Measurements from ENCODE around the gene FRMD5. TPM values are rescaled to one million over a fixed set of nuclear protein-coding genes. Genes with fewer than 3 reads are reported as not detected.
A peak's percentile ranks its signal among the peaks of the same experiment; 100 is the strongest.
"Not testable (repeated sequence)": the region's sequence is repeated elsewhere in the genome, so short reads cannot be mapped to it uniquely, and the experiment has no call there.

The FRMD5 gene
- not detected for total RNA-seq
- not detected for total RNA-seq (2013)

- Histone ChIP-seq H3K9me3 (ENCODE audit: control insufficient read depth, insufficient read depth, low read length) (no peaks in the 10 kb centered on the region), H3K36me3 (ENCODE audit: control insufficient read depth, insufficient read depth, low read length) (no peaks in the 10 kb centered on the region), H3K4me1 (ENCODE audit: control insufficient read depth, insufficient read depth, low read length) (peaks cover 20% of the 10 kb centered on the region), H3K4me3 (ENCODE audit: low read length) (peak within 1 kb of the TSS; percentile 42), H3K27ac (ENCODE audit: low read length) (no peak within 1 kb of the TSS), H3K27me3 (ENCODE audit: control insufficient read depth, insufficient read depth, low read length) (peaks cover 37% of the 10 kb centered on the region)
- peak; percentile 72 to 91 for DNase-seq
- H3K4me1 Mint-ChIP-seq: peaks cover 12 to 23% of the 10 kb centered on the region in 2 donors
- ATAC-seq: peak; percentile 94 to 97 (median 97)
- peaks cover 43 to 62% of the 10 kb centered on the region in 2 donors for H3K27me3 Mint-ChIP-seq (ENCODE audit: low read depth in 2 of 2)
- TF ChIP-seq CTCF (IDR thresholded peaks at IDR 0.05): no peak
- 2% methylated on average over 43 of the region's 43 CpGs for WGBS (ENCODE audit: insufficient coverage)
- no peaks in the 10 kb centered on the region for H3K9me3 Mint-ChIP-seq
- intact Hi-C loops (cut with micrococcal nuclease): no loop called here
- peak within 1 kb of the TSS; percentile 90 for H3K4me3 Mint-ChIP-seq
- no peaks in the 10 kb centered on the region for H3K36me3 Mint-ChIP-seq
- peak within 1 kb of the TSS in 1 of 2 donors; percentile 56 for H3K27ac Mint-ChIP-seq
Measured at GRCh38 chr15:44195151-44195740, at the start of gene FRMD5. FRMD5 (minus strand) TSS chr15:44195271.

GRCh38 chr15:44243829-44244228, 48.8 kb upstream of the FRMD5 start:
- Histone ChIP-seq H3K36me3 (ENCODE audit: control insufficient read depth, insufficient read depth, low read length) (no peaks in the 10 kb centered on the region), H3K4me1 (ENCODE audit: control insufficient read depth, insufficient read depth, low read length) (no peaks in the 10 kb centered on the region), H3K27ac (ENCODE audit: low read length) (no peak overlapping the region), H3K4me3 (ENCODE audit: low read length) (no peak overlapping the region), H3K27me3 (ENCODE audit: control insufficient read depth, insufficient read depth, low read length) (no peaks in the 10 kb centered on the region), H3K9me3 (ENCODE audit: control insufficient read depth, insufficient read depth, low read length) (no peaks in the 10 kb centered on the region)
- DNase-seq (no peak), ATAC-seq (no peak)
- Mint-ChIP-seq H3K27ac (no peak overlapping the region), H3K9me3 (no peaks in the 10 kb centered on the region), H3K4me3 (no peak overlapping the region), H3K4me1 (no peaks in the 10 kb centered on the region), H3K36me3 (no peaks in the 10 kb centered on the region), H3K27me3 (ENCODE audit: low read depth in 2 of 2) (peaks cover 8 to 12% of the 10 kb centered on the region in 2 donors)
- TF ChIP-seq CTCF (IDR thresholded peaks at IDR 0.05): no peak
- 93% methylated on average over 3 of the region's 3 CpGs for WGBS (ENCODE audit: insufficient coverage)
- intact Hi-C loops (cut with micrococcal nuclease): no loop called here

GRCh38 chr15:44243141-44243540, 48.1 kb upstream of the FRMD5 start:
- WGBS (ENCODE audit: insufficient coverage): 78% methylated on average over 1 of the region's 1 CpG
- no peak for ATAC-seq
- no peaks in the 10 kb centered on the region for H3K9me3 Mint-ChIP-seq
- Histone ChIP-seq H3K9me3 (ENCODE audit: control insufficient read depth, insufficient read depth, low read length) (no peaks in the 10 kb centered on the region), H3K36me3 (ENCODE audit: control insufficient read depth, insufficient read depth, low read length) (no peaks in the 10 kb centered on the region), H3K27me3 (ENCODE audit: control insufficient read depth, insufficient read depth, low read length) (peaks cover 2% of the 10 kb centered on the region), H3K4me1 (ENCODE audit: control insufficient read depth, insufficient read depth, low read length) (no peaks in the 10 kb centered on the region), H3K27ac (ENCODE audit: low read length) (no peak overlapping the region), H3K4me3 (ENCODE audit: low read length) (no peak overlapping the region)
- no peak for TF ChIP-seq CTCF (IDR thresholded peaks at IDR 0.05)
- no peak overlapping the region for H3K4me3 Mint-ChIP-seq
- H3K27me3 Mint-ChIP-seq (ENCODE audit: low read depth in 2 of 2): peaks cover 8 to 13% of the 10 kb centered on the region in 2 donors
- no peak overlapping the region for H3K27ac Mint-ChIP-seq
- no peaks in the 10 kb centered on the region for H3K36me3 Mint-ChIP-seq
- intact Hi-C loops (cut with micrococcal nuclease): no loop called here
- H3K4me1 Mint-ChIP-seq: no peaks in the 10 kb centered on the region
- DNase-seq: no peak

GRCh38 chr15:44231842-44232241, 36.8 kb upstream of the FRMD5 start:
- H3K9me3 Mint-ChIP-seq: no peaks in the 10 kb centered on the region
- H3K4me3 Mint-ChIP-seq: no peak overlapping the region
- ATAC-seq (no peak), DNase-seq (no peak)
- TF ChIP-seq CTCF (IDR thresholded peaks at IDR 0.05): no peak
- no peaks in the 10 kb centered on the region for H3K4me1 Mint-ChIP-seq
- 70% methylated on average over 1 of the region's 1 CpG for WGBS (ENCODE audit: insufficient coverage)
- intact Hi-C loops (cut with micrococcal nuclease): no loop called here
- Histone ChIP-seq H3K27me3 (ENCODE audit: control insufficient read depth, insufficient read depth, low read length) (no peaks in the 10 kb centered on the region), H3K4me1 (ENCODE audit: control insufficient read depth, insufficient read depth, low read length) (no peaks in the 10 kb centered on the region), H3K4me3 (ENCODE audit: low read length) (no peak overlapping the region), H3K36me3 (ENCODE audit: control insufficient read depth, insufficient read depth, low read length) (no peaks in the 10 kb centered on the region), H3K9me3 (ENCODE audit: control insufficient read depth, insufficient read depth, low read length) (no peaks in the 10 kb centered on the region), H3K27ac (ENCODE audit: low read length) (no peak overlapping the region)
- H3K27me3 Mint-ChIP-seq (ENCODE audit: low read depth in 2 of 2): peaks cover 0 to 7% of the 10 kb centered on the region in 2 donors
- no peak overlapping the region for H3K27ac Mint-ChIP-seq
- H3K36me3 Mint-ChIP-seq: no peaks in the 10 kb centered on the region

- H3K4me3 ChIP-seq (ENCODE audit: low read length); H3K4me3 Mint-ChIP-seq; intact Hi-C loops (cut with micrococcal nuclease); H3K4me1 Mint-ChIP-seq; DNase-seq; H3K27ac Mint-ChIP-seq; H3K4me1 ChIP-seq (ENCODE audit: control insufficient read depth, insufficient read depth, low read length); H3K36me3 Mint-ChIP-seq; H3K9me3 Mint-ChIP-seq; H3K27me3 ChIP-seq (ENCODE audit: control insufficient read depth, insufficient read depth, low read length); H3K27ac ChIP-seq (ENCODE audit: low read length); H3K36me3 ChIP-seq (ENCODE audit: control insufficient read depth, insufficient read depth, low read length); H3K9me3 ChIP-seq (ENCODE audit: control insufficient read depth, insufficient read depth, low read length); ATAC-seq: not testable (repeated sequence)
- 100% methylated on average over 2 of the region's 4 CpGs for WGBS (ENCODE audit: insufficient coverage)
- H3K27me3 Mint-ChIP-seq (ENCODE audit: low read depth in 2 of 2): peaks cover 3 to 16% of the 10 kb centered on the region in 2 donors
Measured at GRCh38 chr15:44229301-44229700, 34.2 kb upstream of the FRMD5 start.
